CD4-positive, CD25-positive, alpha-beta regulatory T cell (primary cell): Measurements from ENCODE around the gene HES7. TPM values are rescaled to one million over a fixed set of nuclear protein-coding genes. Genes with fewer than 3 reads are reported as not detected.

Experiments used
- ATAC-seq, 2 donors: fragments of 150-1000 bp; cut with Tn5 transposase; one replicate each; pipeline ENCODE4 v1.10.0; 2021; ENCODE audit warnings: low read depth in 2 of 2, moderate number of reproducible peaks in 2 of 2, moderate library complexity in 1 of 2
- DNase-seq, 3 donors: peaks; one replicate each; pipeline versions ENCODE4 v3.0.0 to v3.0.0-alpha.2; 2012 to 2022; ENCODE audit warnings: mixed read lengths in 1 of 3
- H3K27ac ChIP-seq: one replicate; pipeline ENCODE4 v1.7.0; 2013; ENCODE audit warnings: mild to moderate bottlenecking, low read length; ENCODE audit not compliant: insufficient read depth, poor library complexity, severe bottlenecking
- H3K27me3 ChIP-seq: one replicate; pipeline ENCODE4 v1.7.0; 2013; ENCODE audit warnings: low read length; ENCODE audit not compliant: control insufficient read depth, insufficient read depth
- H3K36me3 ChIP-seq: one replicate; pipeline ENCODE4 v1.7.0; 2013; ENCODE audit warnings: mild to moderate bottlenecking, low read length, moderate library complexity; ENCODE audit not compliant: control insufficient read depth, insufficient read depth
- H3K4me1 ChIP-seq: 2 replicates; pipeline ENCODE4 v1.7.0; 2013; ENCODE audit warnings: mild to moderate bottlenecking, low read length; ENCODE audit not compliant: insufficient read depth, control insufficient read depth, poor library complexity, severe bottlenecking
- H3K4me3 ChIP-seq: one replicate; pipeline ENCODE4 v1.7.0; 2013; ENCODE audit warnings: low read depth, mild to moderate bottlenecking, low read length, moderate library complexity
- H3K9me3 ChIP-seq, 2 experiments: 1 replicate in 1 of 2; 2 replicates in 1 of 2; pipeline ENCODE4 v1.7.0; 2013; ENCODE audit warnings: low read length in 2 of 2, mild to moderate bottlenecking in 1 of 2, moderate library complexity in 1 of 2; ENCODE audit not compliant: control insufficient read depth in 2 of 2
- H3K27ac Mint-ChIP-seq, 3 donors: one replicate each; pipeline ENCODE4 v1.8.0; 2020 to 2022; ENCODE audit warnings: mild to moderate bottlenecking in 3 of 3, mixed read lengths in 3 of 3, moderate library complexity in 2 of 3
- H3K27me3 Mint-ChIP-seq: one replicate; pipeline ENCODE4 v1.8.0; 2022; ENCODE audit warnings: mild to moderate bottlenecking, mixed read lengths
- H3K36me3 Mint-ChIP-seq: one replicate; pipeline ENCODE4 v1.8.0; 2020; ENCODE audit warnings: mixed read lengths
- H3K4me1 Mint-ChIP-seq, 4 donors: one replicate each; pipeline ENCODE4 v1.8.0; 2020 to 2022; ENCODE audit warnings: mixed read lengths in 4 of 4, mild to moderate bottlenecking in 1 of 4
- H3K4me3 Mint-ChIP-seq, 4 donors: one replicate each; pipeline ENCODE4 v1.8.0; 2020 to 2022; ENCODE audit warnings: mild to moderate bottlenecking in 4 of 4, mixed read lengths in 4 of 4, moderate library complexity in 3 of 4
- H3K9me3 Mint-ChIP-seq, 7 donors: one replicate each; pipeline ENCODE4 v1.8.0; 2020 to 2022; ENCODE audit warnings: mixed read lengths in 7 of 7, mild to moderate bottlenecking in 3 of 7, moderate library complexity in 2 of 7
- polyA plus RNA-seq, 4 donors: library from polyadenylated mRNA; unstranded; fragments of 300-500 nt; fragmentation: Illumina TruSeq; gene quantifications; one replicate each; pipeline ENCODE4 v1.2.3, GENCODE V29; 2021
- total RNA-seq: library from RNA; stranded (reverse); gene quantifications from one replicate; pipeline ENCODE4 v1.2.3, GENCODE V29; 2022

HES7 gene
- total and polyA plus RNA-seq, 5 donors from 2014 or later = not detected

- Mint-ChIP-seq H3K27me3 (peaks cover 14% of the 10 kb centered on the region), H3K9me3 (peaks cover 0 to 2% (median 0%) of the 10 kb centered on the region in 7 donors), H3K27ac (peak overlapping the region in 1 of 3 donors; percentile 58), H3K4me3 (peak overlapping the region in 3 of 4 donors; percentile 22 to 82 (median 74)), H3K36me3 (peaks cover 32% of the 10 kb centered on the region), H3K4me1 (peaks cover 0 to 8% (median 2%) of the 10 kb centered on the region in 4 donors)
- peaks cover 73% of the 10 kb centered on the region for H3K36me3 ChIP-seq
- H3K9me3 ChIP-seq = no peaks in the 10 kb centered on the region
- no peak overlapping the region for H3K27ac ChIP-seq
- ATAC-seq (no peak), DNase-seq (peak in 1 of 3 donors; percentile 18)
- no peaks in the 10 kb centered on the region for H3K27me3 ChIP-seq
- peaks cover 2% of the 10 kb centered on the region for H3K4me1 ChIP-seq
- H3K4me3 ChIP-seq = no peak overlapping the region
Measured at GRCh38 chr17:8144401-8145231, 20.7 kb upstream of the HES7 start.

DNA sequence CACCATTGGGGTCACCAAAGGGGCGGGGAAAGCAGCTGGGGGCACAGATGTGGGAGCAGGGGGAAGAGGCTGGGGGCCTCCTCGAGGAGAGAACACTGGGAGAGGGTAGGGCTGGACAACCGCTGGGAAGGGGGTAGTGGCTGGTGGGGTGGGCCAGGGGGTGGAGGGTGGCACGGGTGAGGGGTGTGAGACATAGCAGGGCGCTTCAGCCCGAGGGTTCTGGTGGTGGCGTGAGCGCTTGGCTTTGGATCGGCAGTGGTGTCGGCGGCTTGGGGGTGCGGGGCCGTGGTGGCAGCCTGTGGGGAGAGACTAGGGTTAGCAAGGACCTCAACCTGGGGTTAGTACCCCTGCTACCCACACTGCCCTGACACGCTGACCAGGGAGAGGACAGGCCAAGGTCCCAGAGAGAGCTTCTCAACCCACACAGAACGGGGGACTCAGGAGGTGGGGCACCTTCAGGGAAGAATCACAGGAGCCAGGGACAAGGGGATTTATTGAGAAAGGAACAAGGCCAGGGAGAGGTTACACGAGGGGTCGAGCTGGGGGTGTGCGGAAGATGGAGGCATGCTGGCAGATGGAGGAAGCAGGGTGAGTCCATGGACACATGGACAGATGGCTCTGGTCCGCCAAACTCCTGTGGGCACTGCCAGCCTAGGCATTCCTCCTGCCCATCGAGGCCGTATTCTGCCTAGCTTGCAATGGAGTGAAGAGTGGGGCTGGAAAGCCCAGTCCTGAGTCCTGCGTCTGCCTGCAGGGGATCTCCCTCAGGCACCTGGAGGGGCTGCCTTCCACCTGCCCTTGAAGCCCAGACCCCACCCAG is 19.9 kb upstream of the HES7 start:
- H3K36me3 Mint-ChIP-seq = peaks cover 29% of the 10 kb centered on the region
- H3K4me3 Mint-ChIP-seq = peak overlapping the region in 3 of 4 donors; percentile 22 to 82 (median 74)
- DNase-seq (peak in 1 of 3 donors; percentile 26), ATAC-seq (no peak)
- H3K36me3 ChIP-seq = peaks cover 66% of the 10 kb centered on the region
- no peak overlapping the region for H3K27ac ChIP-seq
- peaks cover 0 to 1% (median 0%) of the 10 kb centered on the region in 7 donors for H3K9me3 Mint-ChIP-seq
- H3K27ac Mint-ChIP-seq = peak overlapping the region in 2 of 3 donors; percentile 58 to 71
- no peaks in the 10 kb centered on the region for H3K27me3 ChIP-seq
- H3K27me3 Mint-ChIP-seq = peaks cover 9% of the 10 kb centered on the region
- H3K4me3 ChIP-seq = no peak overlapping the region
- peaks cover 0 to 5% (median 2%) of the 10 kb centered on the region in 4 donors for H3K4me1 Mint-ChIP-seq
- H3K4me1 ChIP-seq = peaks cover 9% of the 10 kb centered on the region
- no peaks in the 10 kb centered on the region for H3K9me3 ChIP-seq

- ATAC-seq = no peak
- H3K4me1 Mint-ChIP-seq = peaks cover 0 to 5% (median 2%) of the 10 kb centered on the region in 4 donors
- peaks cover 59% of the 10 kb centered on the region for H3K36me3 ChIP-seq
- no peaks in the 10 kb centered on the region for H3K9me3 ChIP-seq
- H3K27me3 ChIP-seq = no peaks in the 10 kb centered on the region
- DNase-seq = peak in 1 of 3 donors; percentile 24
- H3K27me3 Mint-ChIP-seq = peaks cover 9% of the 10 kb centered on the region
- no peak overlapping the region for H3K4me3 ChIP-seq
- H3K27ac ChIP-seq = no peak overlapping the region
- H3K4me1 ChIP-seq = peaks cover 15% of the 10 kb centered on the region
- H3K36me3 Mint-ChIP-seq = peaks cover 23% of the 10 kb centered on the region
- peak overlapping the region in 3 of 4 donors; percentile 63 to 83 (median 75) for H3K4me3 Mint-ChIP-seq
- H3K27ac Mint-ChIP-seq = no peak overlapping the region
- H3K9me3 Mint-ChIP-seq = peaks cover 0 to 1% (median 0%) of the 10 kb centered on the region in 7 donors
Measured at GRCh38 chr17:8142887-8143580, 19.1 kb upstream of the HES7 start.

- DNase-seq = peak in 1 of 3 donors; percentile 17
- peaks cover 0 to 4% (median 1%) of the 10 kb centered on the region in 4 donors for H3K4me1 Mint-ChIP-seq
- Histone ChIP-seq H3K4me3 (no peak overlapping the region), H3K36me3 (peaks cover 53% of the 10 kb centered on the region), H3K4me1 (peaks cover 18% of the 10 kb centered on the region), H3K27me3 (no peaks in the 10 kb centered on the region), H3K9me3 (no peaks in the 10 kb centered on the region), H3K27ac (no peak overlapping the region)
- H3K4me3 Mint-ChIP-seq = peak overlapping the region in 2 of 4 donors; percentile 75 to 83
- H3K27me3 Mint-ChIP-seq = peaks cover 9% of the 10 kb centered on the region
- no peak for ATAC-seq
- peaks cover 20% of the 10 kb centered on the region for H3K36me3 Mint-ChIP-seq
- peak overlapping the region in 1 of 3 donors; percentile 42 for H3K27ac Mint-ChIP-seq
- H3K9me3 Mint-ChIP-seq = peaks cover 0 to 1% (median 0%) of the 10 kb centered on the region in 7 donors
Measured at GRCh38 chr17:8142158-8142886, 18.4 kb upstream of the HES7 start.

GRCh38 chr17:8141741-8142140 is 17.8 kb upstream of the HES7 start:
- ATAC-seq (no peak), DNase-seq (no peak)
- Mint-ChIP-seq H3K4me1 (peaks cover 0 to 5% (median 1%) of the 10 kb centered on the region in 4 donors), H3K27ac (peak overlapping the region in 1 of 3 donors; percentile 52), H3K27me3 (peaks cover 9% of the 10 kb centered on the region), H3K4me3 (peak overlapping the region in 2 of 4 donors; percentile 24 to 83), H3K9me3 (peaks cover 0 to 1% (median 0%) of the 10 kb centered on the region in 7 donors), H3K36me3 (peaks cover 16% of the 10 kb centered on the region)
- Histone ChIP-seq H3K4me3 (no peak overlapping the region), H3K4me1 (peaks cover 18% of the 10 kb centered on the region), H3K36me3 (peaks cover 47% of the 10 kb centered on the region), H3K9me3 (no peaks in the 10 kb centered on the region), H3K27me3 (no peaks in the 10 kb centered on the region), H3K27ac (no peak overlapping the region)

GRCh38 chr17:8141045-8141444 is 17.1 kb upstream of the HES7 start:
- ATAC-seq (no peak), DNase-seq (no peak)
- H3K4me3 ChIP-seq = no peak overlapping the region
- H3K9me3 ChIP-seq = no peaks in the 10 kb centered on the region
- peaks cover 9% of the 10 kb centered on the region for H3K36me3 Mint-ChIP-seq
- peaks cover 9% of the 10 kb centered on the region for H3K27me3 Mint-ChIP-seq
- H3K4me1 ChIP-seq = peaks cover 18% of the 10 kb centered on the region
- no peaks in the 10 kb centered on the region for H3K27me3 ChIP-seq
- H3K27ac Mint-ChIP-seq = peak overlapping the region in 2 of 3 donors; percentile 51 to 52
- peaks cover 0 to 1% (median 0%) of the 10 kb centered on the region in 7 donors for H3K9me3 Mint-ChIP-seq
- H3K36me3 ChIP-seq = peaks cover 40% of the 10 kb centered on the region
- peak overlapping the region in 3 of 4 donors; percentile 4 to 48 (median 11) for H3K4me3 Mint-ChIP-seq
- peaks cover 0 to 6% (median 1%) of the 10 kb centered on the region in 4 donors for H3K4me1 Mint-ChIP-seq
- H3K27ac ChIP-seq = no peak overlapping the region
